ENCODE results near the gene NOD1.
"Not testable (repeated sequence)": the region's sequence is repeated elsewhere in the genome, so short reads cannot be mapped to it uniquely, and the experiment has no call there.

The NOD1 gene

DNA sequence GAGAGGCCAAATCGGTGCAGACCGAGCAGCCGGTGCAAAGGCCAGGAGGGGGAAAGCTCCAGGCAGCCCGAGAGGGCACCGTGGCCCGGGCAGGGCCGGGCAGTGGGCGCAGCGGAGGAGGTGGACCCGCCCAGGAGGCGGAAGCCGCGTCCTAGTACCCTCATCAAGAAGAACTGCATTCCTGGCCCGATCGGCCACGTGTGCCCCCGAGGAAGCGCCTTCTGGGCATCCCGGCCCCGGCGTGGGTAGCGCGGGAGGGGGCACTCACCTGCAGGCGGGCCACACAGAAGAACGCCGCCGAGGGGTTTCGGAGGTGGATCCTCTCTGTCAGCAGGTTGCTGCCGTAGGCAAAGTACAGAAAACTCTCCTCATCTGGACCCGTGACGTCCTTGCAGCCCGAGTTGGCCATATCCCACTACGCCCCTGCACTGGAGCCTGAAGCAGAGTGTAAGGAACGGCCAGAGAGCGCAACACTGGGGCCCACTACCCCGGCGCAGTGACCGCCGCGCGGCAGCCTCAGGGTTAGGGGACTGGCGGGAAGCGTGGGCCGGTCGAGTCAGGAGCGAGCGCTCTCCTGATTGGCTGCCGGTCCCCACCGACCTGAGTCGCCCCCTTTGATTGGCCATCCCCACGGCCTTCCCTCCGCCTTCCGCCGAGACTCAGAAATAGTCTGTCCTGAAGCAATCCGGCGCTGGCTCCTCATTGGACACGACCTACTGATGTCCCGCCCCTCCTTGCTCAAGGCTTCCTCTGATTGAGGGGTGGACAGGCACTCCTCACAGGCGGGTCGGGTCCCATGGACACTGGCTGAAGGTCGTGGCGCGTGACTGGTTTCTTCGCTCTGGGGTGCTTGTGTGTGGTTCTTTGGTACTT is 26.0 kb upstream of the NOD1 start, which contains the start of gene GGCT:
TSS of gene GGCT (minus strand) at position 529 of the 873 bp plus-strand sequence. CDS start at position 409, 120 bp downstream.
- DNase-seq, result peak; percentile 99

GRCh38 chr7:30503274-30504212 is 25.0 kb upstream of the NOD1 start:
- no peak for DNase-seq

- DNase-seq, result no peak
These were observed 24.1 kb upstream of the NOD1 start for GRCh38 chr7:30502470-30503251.

DNA sequence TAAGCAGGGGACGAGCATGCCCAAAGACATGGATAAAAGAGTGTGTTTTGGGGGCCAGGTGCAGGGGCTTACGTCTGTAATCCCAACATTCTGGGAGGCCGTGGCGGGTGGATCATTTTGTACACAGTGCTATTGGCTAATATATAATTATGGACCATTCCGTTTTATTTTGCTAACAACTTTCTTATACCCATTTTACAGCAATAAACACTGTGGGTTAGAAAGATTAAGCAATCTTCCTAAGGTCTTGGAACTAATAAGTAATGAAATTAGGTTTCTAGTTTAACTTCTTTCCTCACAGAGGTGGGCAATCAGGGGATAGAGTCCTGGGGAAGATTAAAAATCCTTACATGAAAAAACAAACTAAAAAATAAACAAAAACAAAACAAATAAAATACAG is 22.7 kb upstream of the NOD1 start:
- no peak for DNase-seq

GRCh38 chr7:30493228-30493627 is 14.6 kb upstream of the NOD1 start:
- DNase-seq, result no peak

GRCh38 chr7:30491417-30491816 is 12.8 kb upstream of the NOD1 start:
- DNase-seq, result no peak

DNA sequence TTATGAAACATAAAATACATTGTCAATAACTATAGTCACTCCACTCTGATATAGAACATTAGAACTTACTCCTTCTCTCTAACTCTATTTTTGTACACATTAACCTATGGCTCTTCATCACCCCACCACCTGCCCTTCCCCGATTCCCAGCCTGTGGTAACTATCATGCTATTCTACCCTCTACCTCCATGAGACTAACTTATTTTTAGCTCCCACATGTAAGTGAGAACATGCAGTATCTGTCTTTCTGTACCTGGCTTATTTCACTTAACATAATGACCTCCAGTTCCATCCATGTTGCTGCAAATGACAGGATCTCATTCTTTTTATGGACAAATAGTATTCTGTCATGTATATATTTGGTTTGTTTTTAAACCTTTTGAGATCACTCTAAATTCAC is 8.8 kb upstream of the NOD1 start:
- DNase-seq, result no peak

DNA sequence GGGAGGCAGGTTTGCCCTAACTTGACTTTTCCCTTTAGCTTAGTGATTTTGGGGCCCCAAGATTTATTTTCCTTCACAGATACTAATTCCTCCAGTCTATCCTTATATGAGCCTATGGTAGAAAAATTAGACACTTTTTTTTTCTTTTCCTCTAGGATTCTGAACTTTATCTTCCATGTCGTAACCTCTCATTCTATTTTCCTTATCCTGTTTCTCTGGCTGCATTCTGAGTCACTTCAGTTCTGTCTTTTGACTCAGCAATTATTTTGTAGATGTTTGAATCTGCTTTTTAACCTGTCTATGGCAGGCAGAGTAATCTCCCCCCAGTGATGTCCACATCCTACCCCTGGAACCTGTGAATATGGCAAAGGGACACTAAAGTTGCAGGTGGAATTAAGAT is 7.1 kb upstream of the NOD1 start:
- DNase-seq, result no peak

DNA sequence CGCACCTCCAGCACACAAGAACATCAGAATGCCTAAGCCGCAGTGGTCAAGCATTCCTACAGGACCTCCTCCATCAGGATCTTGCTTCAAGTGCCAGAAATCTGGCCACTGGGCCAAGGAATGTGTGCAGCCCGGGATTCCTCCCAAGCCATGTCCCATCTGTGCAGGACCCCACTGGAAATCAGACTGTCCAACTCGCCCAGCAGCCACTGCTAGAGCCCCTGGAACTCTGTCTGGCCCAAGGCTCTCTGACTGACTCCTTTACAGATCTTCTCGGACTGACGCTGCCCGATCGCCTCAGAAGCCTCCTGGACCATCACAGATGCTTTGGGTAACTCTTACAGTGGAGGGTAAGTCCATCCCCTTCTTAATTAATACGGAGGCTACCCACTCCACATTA is 2.8 kb upstream of the NOD1 start:
- DNase-seq, result not testable (repeated sequence)

DNA sequence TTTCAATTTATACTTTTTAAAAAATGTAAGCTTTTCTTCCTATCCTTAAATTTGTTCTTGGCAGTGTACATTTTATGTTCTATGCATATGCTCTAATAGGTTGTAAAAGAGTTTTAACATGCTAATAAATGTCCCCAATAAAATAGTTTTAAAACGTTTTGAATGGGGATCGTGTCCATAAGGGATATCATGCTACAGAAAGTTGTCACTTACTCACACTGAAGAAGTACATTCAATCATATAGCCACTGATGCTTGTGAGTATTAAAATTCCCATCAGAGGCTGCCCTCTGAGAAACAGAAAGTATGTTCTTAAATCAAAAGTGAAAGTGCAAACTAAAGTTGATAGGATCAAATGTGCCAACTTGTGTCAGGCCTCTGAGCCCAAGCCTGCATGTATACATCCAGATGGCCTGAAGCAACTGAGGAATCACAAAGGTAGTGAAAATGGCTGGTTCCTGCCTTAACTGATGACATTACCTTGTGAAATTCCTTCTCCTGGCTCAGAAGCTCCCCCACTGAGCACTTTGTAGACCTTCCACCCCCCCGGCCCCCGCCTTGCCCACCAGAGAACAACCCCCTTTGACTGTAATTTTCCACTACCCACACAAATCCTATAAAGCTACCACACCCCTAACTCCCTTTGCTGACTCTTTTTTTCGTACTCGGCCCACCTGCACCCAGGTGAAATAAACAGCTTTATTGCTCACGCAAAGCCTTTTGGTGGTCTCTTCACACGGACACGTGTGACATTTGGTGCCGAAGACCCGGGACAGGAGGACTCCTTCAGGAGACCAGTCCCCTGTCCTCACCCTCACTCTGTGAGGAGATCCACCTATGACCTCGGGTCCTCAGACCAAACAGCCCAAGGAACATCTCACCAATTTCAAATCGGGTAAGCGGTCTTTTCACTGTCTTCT is 877 bp upstream of the NOD1 start:
- peak; percentile 71 for DNase-seq

DNA sequence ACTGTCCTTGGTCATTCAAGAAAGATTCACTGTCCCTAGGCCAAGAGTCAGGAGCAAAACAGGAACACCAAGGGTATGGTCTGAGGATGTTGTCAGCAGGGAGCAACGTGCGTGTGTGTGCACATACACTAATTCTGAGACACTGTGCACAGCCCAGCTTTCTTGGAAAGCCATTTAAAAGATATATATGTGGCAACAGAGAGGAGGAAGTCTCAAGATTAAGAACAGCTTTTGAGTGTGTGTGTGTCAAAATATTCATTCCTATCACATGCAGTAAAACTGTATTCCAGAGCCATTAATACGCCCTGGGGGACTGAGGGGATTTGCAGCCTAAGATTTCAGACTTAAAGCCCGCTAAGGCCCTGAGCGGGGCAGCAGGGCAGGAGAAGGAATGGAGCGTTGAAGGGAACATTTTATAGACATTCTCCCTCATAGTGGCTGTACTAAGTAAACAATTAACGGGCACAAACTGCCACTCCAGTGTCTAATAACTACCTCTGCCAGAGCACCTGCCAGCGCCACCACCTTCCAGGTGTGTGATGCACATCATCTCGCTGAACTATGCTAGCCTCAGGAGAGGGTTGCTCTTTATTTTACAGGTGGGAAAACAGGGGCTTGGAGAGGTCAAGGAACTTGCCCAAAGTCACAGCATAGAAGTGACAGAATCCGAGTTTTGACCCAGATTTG is 2.0 kb downstream of the NOD1 start:
- DNase-seq, result no peak

DNA sequence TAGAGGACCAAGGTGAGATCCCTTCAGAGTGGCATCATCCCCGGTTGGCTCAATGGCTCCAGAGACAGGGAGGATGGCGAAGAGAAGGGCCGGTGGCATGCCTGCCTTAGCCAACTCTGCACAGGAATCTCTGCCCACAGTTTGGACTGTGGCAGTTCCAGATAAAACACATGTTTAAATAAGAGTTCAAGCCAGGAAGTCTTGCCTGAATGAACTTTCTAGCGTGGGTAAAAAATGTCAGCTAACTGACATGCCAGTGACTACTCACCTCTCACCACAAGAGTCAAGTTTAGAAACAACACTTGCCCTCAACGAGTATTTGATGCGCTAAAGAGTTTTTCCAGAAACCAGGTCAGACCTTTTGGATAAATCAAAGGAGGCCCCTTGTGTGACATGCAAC is 3.0 kb downstream of the NOD1 start:
- DNase-seq, result peak; percentile 11

- no peak for DNase-seq
These were observed 3.7 kb downstream of the NOD1 start for GRCh38 chr7:30474893-30475292.

GRCh38 chr7:30474485-30474884 is 4.1 kb downstream of the NOD1 start:
- no peak for DNase-seq

DNA sequence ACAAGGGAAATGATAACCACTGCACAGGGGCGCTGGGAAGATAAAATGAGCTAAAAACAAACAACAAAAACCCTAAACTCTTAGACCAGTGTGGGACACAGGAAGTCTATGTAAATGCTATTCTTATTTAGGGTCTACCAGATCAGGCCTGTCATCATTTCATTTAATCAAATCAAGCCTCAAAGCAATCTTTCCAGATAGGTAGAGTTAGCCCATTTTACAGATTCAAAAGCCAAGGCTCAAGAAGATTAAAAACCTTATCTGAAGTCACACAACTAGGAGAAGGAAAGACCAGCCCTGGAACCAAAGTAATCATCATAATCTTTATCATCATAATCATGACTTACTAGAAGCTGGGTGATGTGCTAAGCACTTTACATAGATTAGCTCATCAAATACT is 4.7 kb downstream of the NOD1 start:
- DNase-seq, result no peak

DNA sequence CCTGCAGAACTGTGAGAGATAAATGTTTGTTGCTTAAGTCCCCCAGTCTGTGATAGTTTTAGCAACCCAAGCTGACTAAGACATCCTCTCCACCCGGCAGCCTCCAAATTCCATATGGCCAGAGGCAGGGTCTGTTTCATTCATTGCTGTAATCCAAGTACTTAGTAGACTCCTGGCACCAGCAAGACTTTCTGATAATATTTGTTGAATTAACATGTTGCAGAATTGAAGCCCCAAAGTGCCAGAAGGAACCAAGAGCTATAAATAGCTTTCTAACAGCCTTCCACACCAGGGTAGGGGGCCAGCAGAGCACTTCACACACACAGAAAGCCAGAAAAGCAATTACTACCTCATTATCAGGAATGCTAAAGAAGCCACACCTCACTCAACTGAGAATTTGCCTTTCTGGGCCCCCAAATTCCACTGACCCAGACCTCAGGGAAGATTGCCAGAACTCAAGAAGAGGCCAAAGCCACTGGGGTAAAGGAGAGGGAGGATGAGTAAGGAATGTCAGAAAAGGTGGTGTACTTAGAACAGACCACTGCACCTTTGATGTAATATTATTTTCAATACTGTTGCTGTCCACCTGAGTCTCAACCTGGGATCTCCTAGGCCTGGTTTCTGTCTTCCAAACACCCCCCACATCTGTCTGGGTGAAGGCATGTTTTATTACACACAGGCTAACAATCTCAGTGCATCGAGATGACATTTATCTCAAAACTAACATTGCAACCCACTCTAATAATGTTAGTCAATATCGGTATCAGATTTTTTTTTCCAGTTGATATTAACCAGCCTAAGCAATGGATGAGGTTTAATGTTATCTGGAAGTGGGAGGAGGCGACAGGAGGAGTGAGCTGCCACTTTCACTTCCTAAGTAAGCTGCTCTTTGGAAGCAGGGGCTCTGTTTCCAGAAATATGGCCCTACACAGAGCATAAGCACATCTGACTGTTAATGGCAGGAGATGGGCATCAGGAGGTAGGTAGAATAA is 5.5 kb downstream of the NOD1 start:
- DNase-seq, result no peak

DNA sequence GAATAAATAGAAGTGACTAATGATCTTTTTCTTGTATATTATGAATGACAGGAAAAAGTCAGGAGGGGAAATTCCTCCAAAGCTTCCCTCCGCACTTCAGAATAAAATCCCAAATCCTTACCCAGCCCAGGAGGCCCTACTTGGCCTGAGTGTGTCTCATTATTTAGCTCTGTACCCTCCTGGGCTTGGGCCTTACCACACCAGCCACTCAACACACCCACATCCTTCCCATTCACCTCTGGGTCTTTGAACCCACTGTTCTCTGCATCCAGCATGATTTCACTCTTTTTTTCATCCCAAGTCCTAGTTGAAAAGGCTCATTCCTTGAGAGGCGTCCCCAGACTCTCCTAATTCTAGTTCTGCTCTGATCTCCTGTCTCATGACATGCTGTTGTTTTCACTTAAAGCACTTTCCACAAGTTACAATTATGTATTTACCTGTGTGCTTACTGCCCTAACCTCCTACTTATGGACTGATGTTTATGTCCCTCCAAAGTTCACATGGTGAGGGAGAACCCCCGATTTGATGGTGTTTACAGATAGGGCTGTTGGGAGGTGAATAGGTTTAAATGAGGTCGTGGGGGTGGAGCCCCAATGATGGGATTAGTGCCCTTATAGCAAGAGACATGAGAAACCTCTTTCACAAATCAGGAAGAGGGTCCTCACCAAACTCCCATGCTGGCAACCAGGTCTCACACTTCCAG is 6.4 kb downstream of the NOD1 start:
- no peak for DNase-seq

DNA sequence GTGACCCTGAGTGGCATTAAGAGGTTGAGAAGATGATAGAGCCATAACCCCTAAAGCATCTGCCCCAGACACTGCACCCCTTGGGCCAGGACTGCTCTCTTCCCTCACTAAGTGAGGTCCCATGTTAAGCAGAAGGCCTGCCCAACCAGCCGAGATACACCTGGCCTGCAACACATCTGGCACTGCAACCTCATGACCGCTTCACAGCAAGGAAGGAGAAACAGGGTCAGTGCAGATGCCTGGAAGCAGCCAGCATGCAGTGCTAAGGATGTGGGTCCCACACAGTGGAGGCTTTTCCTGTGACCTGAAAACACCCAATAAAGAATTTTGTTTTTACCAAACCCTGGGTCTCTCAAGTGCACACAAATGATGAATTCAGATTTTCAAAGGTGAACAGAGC is 7.4 kb downstream of the NOD1 start:
- DNase-seq, result no peak

DNA sequence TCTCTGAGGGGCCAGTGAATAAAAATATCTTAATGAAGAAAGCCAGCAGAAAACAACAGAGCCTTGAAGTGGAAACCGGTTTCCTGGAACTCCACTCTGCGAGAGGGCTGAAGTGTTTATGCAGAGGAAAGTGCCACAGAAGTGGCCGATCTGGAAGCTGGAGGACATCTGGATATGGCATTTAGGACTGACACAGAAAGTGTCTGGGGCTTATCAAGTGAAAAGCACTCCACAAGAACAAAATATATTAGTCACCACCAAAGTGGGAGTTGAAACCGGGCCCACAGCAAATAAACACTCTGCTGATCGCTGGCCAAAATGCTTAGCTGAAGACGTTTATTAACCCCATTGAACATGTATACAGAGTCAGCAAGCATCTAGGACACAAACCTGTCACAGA is 7.8 kb downstream of the NOD1 start:
- no peak for DNase-seq
